GM23338 (cell line): ENCODE data around the gene CORO2A.

Experiments used
- CREB1 ChIP-seq: fragments of 250-450 bp; sonication (Bioruptor Pico); IDR thresholded peaks from 2 replicates; pipeline ENCODE4 v1.5.0; 2020; ENCODE audit warnings: low read depth, mild to moderate bottlenecking, moderate library complexity
- CTCF ChIP-seq, 2 experiments: fragments of 200-600 bp in 1 of 2; sonication (generic) in 1 of 2; conservative IDR thresholded peaks; 2 replicates each; pipeline versions ENCODE4 v1.5.1 to v1.6.1; 2016 to 2017; ENCODE audit warnings: antibody characterized with exemption in 2 of 2, low read depth in 2 of 2, mild to moderate bottlenecking in 2 of 2, moderate library complexity in 1 of 2
- ETS1 ChIP-seq: IDR thresholded peaks from 2 replicates; pipeline ENCODE4 v1.6.1; 2016; ENCODE audit warnings: antibody characterized with exemption
- EZH2 ChIP-seq: fragments of 200-600 bp; sonication (generic); IDR thresholded peaks from one replicate; pipeline ENCODE4 v1.8.0; 2017; ENCODE audit warnings: antibody characterized with exemption, mild to moderate bottlenecking, low read depth; ENCODE audit not compliant: unreplicated experiment
- EZH2phosphoT487 ChIP-seq: fragments of 200-600 bp; sonication (generic); IDR thresholded peaks from one replicate; pipeline ENCODE4 v1.8.1; 2018; ENCODE audit warnings: antibody characterized with exemption; ENCODE audit not compliant: unreplicated experiment
- JUNB ChIP-seq: IDR thresholded peaks from one replicate; pipeline ENCODE4 v1.6.1; 2016; ENCODE audit warnings: antibody characterized with exemption; ENCODE audit not compliant: unreplicated experiment
- NANOG ChIP-seq: IDR thresholded peaks from 2 replicates; pipeline ENCODE4 v1.6.1; 2016; ENCODE audit warnings: antibody characterized with exemption, borderline replicate concordance
- POLR2AphosphoS5 ChIP-seq: IDR thresholded peaks from 2 replicates; pipeline ENCODE4 v1.6.1; 2016; ENCODE audit warnings: antibody characterized with exemption, low read depth
- REST ChIP-seq: IDR thresholded peaks from one replicate; pipeline ENCODE4 v1.6.1; 2018; ENCODE audit warnings: antibody characterized with exemption; ENCODE audit not compliant: unreplicated experiment
- ZNF114 ChIP-seq: fragments of 250-450 bp; sonication (Bioruptor Pico); IDR thresholded peaks from 2 replicates; pipeline ENCODE4 v1.5.0; 2020; ENCODE audit warnings: mild to moderate bottlenecking, moderate library complexity

- TF ChIP-seq EZH2phosphoT487 (no peak), POLR2AphosphoS5 (no peak), CTCF (conservative IDR thresholded peaks at IDR 0.05; ENCODE audit: low read depth in 2 of 2) (no peak), REST (no peak), NANOG (no peak), EZH2 (no peak), JUNB (no peak), CREB1 (CRISPR knock-in tag) (no peak), ETS1 (no peak), ZNF114 (CRISPR knock-in tag) (no peak)
Observed at GRCh38 chr9:98175762-98176161, 16.7 kb downstream of the CORO2A start.
